M059J (cell line): ENCODE measurements around the gene TMEM35B. TPM values are rescaled to one million over a fixed set of nuclear protein-coding genes. Genes with fewer than 3 reads are reported as not detected.
A peak's percentile ranks its signal among the peaks of the same experiment; 100 is the strongest.
"Not testable (repeated sequence)": the region's sequence is repeated elsewhere in the genome, so short reads cannot be mapped to it uniquely, and the experiment has no call there.

Experiments used
- DNase-seq: peaks from one replicate; pipeline ENCODE4 v3.0.0-alpha.2; 2012; ENCODE audit warnings: low read depth
- total RNA-seq: library from RNA; depleted of rRNA; stranded (reverse); fragments of >200 nt; shearing (Covaris generic); gene quantifications from 2 replicates; pipeline ENCODE4 v1.2.3, GENCODE V29; 2014; rRNA removed

TMEM35B gene
- 42.5 and 51.6 TPM in 2 replicates for total RNA-seq

DNA sequence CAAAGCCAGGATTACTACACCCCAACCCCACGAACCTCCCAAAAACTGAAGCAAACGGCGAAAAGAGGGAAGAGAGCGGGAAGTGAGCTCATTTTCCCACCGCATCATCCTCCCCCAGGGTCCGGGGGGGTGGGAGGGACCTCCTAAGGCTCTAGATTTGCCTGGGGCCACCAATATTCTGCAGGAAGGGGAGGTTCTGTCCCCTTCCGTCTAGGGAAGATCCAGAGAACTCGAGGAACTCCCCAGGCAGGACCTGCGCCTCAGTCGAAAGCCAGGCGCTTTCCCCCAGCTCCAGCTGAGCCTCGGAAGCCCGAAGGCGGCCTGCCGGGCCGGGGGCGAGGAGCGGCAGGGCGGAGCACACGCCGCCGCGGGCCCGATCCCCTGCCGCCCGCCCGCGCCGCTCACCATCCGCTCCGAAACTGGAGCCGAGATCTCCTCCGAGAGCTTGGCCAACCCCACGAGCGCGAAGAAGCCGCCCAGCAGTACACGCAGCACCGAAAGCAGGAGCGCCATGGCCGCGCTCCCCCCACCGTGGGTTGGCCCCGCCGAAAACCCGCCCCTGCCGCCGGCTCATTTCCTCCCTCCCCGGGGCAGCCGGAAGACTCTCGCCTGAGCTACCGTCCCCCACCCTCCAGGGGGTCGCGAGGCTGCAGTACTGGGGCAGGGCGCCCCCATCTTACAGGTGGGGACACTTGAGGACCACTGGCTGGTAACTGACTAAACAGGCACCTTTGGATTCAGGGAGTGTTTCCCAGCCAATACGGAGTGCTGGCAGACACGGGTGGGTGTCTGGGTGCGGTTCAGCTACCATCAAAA lies at the start of gene TMEM35B:
Gene TMEM35B, minus strand, starts transcription at position 555 of the 816 bp plus-strand sequence. Its CDS starts 42 bp downstream, at position 513.
- DNase-seq = peak; percentile 68

DNA sequence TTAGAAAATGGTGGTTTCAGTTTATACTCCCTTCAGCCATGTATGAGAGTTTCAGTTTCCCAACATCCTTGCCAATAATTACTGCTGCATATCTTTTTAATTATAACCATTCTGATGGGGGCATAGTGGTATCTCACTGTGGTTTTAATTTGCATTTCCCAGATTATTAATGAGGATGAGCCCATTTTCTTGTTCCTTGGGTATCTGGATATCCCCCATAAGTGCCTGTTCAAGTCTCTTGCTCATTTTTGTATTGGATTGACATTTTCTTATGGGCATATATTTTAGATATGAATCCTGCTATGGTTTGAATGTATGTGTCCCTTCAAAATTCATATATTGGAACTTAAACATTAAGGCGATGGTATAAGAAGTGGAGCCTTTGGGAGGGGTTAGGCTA lies 48.2 kb upstream of the TMEM35B start:
- no peak for DNase-seq

DNA sequence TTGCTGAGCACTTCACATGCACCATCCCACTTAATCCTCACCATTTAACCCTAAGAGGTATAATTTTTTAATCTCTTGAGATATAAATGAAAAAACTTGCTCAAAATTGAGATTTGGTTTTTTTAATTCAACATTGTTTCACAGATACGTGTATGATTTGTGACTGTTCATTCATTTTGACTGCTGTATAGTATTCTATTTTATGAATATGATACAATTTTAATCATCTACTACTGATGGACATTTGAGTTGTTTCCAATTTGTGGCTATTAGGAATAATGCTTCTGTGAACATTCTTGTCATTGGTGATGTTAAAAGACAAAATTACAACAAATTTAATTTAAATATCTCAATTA lies 47.2 kb upstream of the TMEM35B start:
- DNase-seq = no peak

DNA sequence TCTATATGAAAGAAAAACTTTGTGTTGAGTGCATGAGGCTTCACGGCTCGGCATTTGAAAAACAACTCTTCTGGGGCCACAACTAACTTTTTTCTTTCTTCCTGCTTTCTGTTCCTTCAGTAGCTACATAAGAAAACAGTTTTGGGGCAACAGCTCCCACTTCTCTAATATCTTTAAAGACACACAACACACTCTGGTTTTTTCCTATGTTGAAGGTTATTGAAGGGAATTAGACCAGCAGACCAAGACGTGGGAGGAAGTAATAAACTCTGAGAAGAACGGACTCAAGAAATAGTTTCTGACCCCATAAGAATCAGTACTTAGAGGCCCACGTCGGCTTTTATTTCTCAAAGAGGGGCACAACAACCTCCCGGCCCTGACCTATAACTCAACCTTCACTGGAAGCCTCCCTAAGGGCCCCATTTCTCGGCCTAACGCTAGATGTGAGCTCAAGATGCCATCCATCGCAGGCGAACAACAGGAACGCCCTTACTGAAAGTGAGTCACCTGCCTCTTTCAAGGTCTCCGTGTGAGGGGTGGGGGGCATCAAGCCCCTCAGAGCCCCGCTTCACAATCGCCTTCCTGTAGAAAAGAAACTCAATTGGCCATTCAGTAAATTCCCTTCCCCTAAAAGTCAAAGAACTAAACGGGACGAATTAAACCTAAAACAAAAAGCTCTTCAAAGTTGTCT lies 45.8 kb upstream of the TMEM35B start:
- peak; percentile 64 for DNase-seq

DNA sequence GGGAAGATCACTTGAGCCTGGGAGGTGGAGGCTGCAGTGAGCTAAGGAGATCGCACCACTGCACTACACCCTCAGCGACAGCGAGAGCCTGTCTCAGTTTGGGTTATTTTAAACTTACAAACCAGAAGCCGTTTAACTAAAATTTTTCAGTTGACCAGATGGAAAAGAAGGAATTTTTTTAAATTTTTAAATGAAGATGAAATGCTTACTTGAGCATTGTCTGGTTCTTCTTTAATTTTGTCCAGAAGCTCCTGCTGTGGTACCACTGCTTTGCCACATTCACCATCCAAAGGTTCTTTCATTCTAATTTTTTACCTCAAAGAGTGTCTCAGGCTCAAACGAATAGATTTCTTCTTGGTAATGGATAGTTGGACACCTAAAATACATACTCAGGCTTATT lies 45.2 kb upstream of the TMEM35B start:
- DNase-seq = no peak

DNA sequence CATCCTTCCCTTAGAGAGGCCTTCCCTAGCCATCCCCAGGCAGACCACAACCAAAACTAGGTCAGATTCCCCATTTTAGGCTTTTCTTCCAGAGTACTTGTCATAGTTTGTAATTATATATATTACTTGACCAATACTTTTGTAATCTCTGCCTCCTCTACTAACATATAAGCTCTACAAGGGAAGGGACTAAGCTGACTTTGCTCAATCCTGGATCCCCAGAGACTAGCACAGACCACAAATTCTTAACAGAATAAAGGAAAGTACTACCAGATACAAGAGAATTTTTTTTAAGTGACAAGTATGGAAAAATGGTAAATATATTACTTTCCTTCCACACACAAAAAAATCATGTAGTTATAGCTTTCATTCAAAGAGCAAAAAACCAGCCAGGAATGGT lies 44.6 kb upstream of the TMEM35B start:
- DNase-seq = no peak

DNA sequence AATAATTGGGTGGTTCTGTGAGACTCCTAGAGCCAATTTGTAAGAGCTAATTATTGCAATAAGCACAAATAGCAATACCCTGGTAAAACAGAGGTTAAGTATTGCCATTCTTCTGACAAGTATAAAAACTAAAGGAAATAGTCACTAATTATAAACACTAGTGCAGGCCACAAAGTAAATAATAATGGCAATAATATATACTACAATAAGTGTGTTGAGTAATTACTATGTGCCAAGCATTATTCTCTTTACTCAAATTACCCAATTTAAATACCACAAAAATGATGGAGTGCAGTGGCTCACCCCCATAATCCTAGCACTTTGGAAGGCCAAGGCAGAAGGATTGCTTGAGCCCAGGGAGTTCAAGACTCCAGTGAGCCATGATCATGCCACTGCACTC lies 31.3 kb upstream of the TMEM35B start:
- no peak for DNase-seq

DNA sequence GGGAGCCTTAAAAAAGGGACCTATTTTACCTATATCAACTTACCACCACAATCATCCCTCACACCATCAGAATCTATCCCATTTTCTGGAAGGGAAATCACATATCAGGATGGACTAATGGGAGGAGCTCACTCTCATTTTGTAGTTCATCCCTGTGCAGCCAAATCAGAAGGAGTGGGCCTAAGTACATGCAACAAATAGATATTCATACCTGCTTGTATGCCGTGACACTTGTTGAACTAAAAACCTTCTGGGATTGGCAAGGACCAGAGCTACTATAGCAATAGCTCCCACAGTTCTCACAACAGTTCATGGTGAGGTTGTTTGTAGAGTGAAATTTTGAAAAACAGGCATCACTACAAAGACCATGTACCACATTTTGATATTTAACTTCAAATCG lies 29.3 kb upstream of the TMEM35B start:
- no peak for DNase-seq

DNA sequence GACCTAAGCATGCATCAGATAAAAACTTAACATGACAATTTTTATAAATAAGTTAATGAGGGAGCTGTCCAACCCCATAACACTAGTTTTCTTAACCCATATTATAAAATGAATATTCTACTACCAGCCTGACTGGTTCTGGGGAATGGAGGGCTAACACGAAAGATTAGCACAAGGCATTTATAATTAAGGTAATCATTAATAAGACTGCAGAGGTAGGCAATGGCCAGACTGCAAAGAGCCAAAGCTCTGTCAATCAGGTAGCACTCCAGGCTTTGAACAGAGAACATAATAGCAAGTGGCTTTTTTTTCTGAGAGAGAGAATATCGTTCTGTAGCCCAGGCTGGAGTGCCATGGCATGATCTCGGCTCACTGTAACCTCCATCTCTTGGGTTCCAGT lies 20.6 kb upstream of the TMEM35B start:
- no peak for DNase-seq

DNA sequence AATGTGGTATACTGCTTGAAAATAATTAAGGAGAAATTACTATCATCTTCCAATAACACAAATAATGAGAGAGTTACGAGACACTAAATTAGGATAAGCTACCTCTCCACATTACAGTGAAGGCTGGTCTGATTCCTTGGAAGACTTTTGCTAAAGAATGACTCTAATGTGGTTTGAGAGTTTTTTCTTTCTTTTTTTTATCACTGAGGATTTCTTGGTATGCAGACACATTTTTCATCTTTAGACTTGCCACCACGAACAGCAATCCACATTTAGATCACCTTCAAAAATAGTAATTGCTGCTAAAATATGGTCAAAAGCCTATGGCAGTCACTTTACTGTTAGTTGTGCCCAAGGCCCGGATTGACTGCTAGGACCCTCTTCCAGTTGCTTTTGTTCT lies 16.6 kb upstream of the TMEM35B start:
- no peak for DNase-seq

DNA sequence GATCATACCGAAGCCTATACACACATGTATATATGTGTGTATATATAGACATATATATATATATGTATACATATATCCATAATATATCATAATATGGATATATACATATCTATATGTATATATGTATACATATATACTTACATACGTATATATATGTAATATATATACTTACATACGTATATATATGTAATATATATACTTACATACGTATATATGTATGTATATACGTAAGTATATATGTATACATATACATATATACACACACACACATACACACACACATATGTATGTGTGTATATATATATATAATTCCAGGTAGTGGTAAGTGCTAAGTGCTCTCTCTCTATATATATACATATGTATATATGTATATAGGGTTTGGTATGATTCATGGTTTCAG lies 9.7 kb upstream of the TMEM35B start:
- DNase-seq = no peak

DNA sequence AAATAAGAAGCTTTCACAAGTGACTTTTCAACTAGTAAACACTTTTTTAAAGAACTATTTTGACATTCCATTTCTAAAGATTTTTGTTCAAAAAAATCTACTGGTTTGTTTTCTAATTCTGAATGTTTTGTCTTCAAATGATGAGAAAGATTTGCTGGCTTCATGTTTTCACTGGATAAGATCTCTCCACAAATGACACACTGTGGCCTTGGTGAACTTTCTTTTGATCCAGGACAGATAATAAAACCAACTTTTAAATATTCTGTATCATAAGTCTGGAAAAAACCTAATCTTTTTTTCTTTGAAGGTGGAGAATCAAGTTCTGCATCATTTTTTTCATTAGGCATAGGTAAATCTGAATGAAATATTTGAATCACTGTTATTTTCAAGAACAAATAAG lies 3.4 kb upstream of the TMEM35B start:
- DNase-seq = peak; percentile 17

DNA sequence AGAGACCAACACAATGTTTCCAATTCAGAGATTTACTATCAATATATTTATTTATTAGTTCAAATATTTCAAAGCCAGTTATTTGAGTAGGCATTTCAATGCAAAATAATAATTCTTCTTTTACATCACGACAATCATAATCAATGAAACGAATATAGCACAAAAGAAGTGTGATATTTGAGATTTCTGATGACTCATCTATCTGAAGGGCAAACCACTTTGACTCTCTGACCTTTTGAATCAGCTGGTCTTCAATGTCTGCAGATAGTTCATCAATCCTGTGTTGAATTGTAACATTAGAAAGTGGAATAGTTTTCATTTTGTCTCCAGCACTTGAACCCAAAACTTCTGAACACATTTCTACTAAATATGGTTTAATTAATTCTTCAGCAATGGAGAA lies 3.0 kb upstream of the TMEM35B start:
- DNase-seq = no peak

DNA sequence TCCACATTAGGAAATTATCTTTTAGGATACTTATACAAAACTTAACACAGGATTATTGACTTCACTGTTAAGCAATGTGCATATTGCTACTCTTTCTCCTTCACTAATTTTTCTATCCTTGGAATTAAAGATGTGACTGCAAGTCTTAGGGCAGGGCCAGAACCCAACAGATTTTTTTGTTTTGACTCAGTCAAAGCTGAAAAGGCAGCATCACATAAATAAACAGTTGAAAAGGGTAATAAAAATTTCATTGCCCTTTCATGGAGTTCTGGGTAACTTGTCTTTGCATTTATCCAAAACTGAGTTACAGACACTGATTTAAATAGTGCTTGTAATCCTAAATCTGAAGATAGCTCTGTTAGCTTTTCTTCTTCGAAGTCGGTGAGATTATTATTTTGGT lies 1.9 kb upstream of the TMEM35B start:
- DNase-seq = peak; percentile 54

DNA sequence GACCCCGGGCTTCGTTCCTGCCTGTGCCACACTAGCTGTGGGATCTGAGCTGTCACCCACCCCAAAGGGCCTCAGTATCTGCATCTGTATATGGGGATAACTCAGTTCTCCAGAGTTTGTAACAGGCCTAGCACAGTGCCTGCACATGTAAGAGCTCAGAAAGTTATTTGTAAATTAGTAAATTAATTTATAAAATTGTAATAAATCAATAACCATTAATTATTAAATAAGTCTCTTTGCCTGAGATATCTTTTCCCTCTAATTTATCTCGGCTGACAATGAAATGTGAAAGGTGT lies 410 bp upstream of the TMEM35B start:
- DNase-seq = not testable (repeated sequence)

DNA sequence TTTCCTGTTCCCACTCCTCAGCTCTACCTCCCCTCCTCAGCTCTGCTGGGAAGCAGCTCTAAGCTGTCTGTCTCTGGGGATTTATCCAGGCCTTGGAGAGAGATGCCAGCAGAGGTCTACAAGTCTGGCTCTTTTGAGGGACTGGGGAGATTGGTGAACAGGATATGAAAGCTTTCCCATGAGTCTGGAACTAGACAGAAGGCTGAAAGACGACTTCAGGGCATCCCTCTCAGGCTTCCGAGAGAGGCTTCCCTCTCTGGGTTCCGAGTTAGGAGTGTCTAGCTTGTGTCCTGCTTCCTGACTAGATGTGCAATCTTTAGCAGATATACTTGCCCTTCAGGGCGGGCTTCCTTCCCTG lies 733 bp downstream of the TMEM35B start:
- no peak for DNase-seq

DNA sequence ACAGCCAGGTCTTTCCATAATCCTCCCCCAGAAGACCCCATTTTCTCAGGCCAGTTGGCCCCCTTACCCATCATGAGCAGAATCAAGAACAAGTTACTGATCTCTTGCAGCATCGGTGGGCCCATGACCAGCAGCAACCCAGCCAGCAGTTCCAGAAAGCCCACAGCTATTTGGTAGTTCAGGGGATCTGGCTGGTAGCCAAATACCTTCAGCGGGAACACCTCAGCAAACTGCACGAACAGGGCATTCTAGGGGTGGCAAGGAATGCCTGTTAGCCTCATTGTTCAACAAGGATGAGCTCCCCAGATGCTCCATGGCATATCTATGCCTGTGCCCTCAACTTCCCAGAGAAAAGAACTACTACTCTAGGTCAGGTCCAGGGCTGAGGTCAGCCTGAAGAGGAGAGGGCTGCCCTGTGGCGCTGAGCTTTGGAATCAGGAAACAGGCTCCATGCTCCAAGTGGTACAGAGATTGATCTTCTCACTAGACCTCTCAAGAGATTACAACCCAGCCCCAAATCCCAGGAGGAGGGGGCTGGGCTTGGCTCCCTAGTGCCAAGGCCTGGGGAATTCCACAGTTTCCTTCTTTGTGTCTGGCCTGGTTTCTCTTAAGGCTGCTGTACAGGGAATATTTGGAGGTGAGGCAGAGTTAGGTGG lies 1.3 kb downstream of the TMEM35B start:
- DNase-seq = peak; percentile 20

DNA sequence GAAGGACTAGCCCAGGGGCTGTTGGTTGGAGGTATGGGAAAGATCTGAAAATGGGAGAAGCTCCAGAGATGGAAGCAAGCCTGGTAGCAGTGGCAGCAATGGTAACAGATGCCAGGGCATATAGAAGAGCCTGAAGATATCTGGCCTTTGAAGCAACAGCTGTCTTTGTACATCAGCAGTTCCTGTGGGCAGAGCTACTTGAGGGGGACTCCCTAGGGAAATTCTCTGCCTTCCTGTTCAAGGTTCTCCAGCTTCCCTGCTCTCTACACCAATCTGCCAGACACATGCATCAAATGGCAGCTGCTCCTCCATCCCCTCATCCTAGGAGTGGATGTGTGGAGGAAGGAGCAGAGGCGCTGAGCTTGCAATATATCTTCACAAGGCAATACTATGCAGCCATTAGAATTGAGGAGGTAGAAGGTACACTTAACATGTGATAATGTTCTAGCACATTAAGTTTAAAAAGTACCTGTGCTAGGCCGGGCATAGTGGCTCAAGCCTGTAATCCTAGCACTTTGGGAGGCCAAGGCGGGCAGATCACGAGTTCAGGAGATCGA lies 2.2 kb downstream of the TMEM35B start:
- DNase-seq = no peak

DNA sequence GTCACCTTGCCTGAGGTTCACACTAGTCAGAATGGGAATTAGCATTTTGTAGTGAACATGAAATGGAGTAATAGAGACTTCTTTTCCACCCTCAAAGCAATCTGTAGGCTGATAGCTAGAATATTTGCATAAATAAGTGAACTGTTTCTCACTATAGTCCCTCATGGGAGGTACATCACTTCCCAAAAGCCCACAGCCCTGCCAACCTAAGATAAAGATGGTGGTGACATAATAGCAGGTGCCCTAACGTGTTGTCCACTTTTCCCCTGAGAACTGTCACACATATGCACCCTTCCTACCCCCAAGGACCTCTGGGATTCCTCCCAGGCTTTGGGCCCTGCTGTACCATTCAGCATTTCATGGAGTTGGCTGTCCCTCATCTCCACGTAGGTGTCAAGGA lies 4.4 kb downstream of the TMEM35B start:
- DNase-seq = no peak

DNA sequence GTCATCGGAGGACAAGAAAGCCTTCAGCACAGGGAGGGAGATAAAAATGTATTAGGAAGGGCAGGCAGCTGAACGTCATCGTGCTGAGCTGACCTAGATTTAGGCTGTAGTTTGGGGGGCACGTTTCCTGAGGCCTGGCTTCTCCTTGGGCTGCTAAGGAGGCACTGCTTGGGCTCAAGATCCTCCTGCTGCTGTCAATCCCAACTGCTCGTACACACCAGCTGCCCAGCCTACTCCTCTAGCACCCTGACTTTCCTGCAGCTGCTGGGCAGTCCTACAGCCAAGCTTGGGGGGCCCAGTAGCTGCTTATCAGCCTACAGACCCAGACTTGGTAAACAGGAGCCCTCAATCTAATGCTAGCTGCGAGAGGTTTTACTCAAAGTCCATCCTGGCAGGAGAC lies 6.2 kb downstream of the TMEM35B start:
- no peak for DNase-seq

DNA sequence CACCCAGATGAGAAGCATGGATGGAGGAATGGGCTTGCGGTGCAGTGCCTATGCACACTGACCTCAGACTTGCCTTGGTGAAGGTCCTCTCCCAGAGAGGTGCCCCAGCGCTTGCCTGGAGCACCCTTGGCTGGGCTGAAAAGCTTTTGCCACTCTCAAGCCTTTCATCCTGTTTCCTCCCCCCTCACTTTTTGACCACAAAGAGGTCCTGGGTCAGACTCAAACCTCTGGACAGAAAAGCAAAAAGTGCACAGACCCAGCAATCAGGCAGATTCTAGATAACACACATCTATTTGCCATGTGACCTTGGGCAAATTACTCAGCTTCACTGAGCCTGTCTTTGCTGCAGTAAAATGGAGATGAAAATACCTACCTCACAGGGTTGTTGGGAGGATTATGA lies 7.3 kb downstream of the TMEM35B start:
- peak; percentile 73 for DNase-seq

DNA sequence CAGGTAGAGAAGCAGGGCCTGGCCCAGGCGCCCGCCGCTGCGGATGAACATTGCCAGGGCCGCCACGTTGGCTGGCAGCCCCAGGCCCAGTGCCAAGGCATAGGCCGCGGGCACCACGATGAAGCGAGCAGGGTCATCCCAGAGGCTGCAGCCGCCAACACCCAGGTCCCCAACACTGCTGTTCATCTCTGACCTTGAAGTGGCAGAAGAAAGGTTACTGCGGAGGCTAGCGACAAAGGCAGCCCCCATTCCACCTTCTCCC lies 8.0 kb downstream of the TMEM35B start:
- no peak for DNase-seq
